Left kidney (tissue), 2 donors: Measurements from ENCODE around the gene KRTAP10-12. TPM values are rescaled to one million over a fixed set of nuclear protein-coding genes. Genes with fewer than 3 reads are reported as not detected.
"Not testable (repeated sequence)": the region's sequence is repeated elsewhere in the genome, so short reads cannot be mapped to it uniquely, and the experiment has no call there.

ENCODE experiments used
- DNase-seq: peaks from one replicate; pipeline ENCODE4 v3.0.0-alpha.2; 2013
- polyA plus RNA-seq: library from polyadenylated mRNA; unstranded; fragments of 120-200 nt; gene quantifications from one replicate; pipeline ENCODE4 v1.2.1, GENCODE V29; 2013; ENCODE audit not compliant: insufficient read length

Gene KRTAP10-12
- polyA plus RNA-seq, 1 donor, result not detected

DNA sequence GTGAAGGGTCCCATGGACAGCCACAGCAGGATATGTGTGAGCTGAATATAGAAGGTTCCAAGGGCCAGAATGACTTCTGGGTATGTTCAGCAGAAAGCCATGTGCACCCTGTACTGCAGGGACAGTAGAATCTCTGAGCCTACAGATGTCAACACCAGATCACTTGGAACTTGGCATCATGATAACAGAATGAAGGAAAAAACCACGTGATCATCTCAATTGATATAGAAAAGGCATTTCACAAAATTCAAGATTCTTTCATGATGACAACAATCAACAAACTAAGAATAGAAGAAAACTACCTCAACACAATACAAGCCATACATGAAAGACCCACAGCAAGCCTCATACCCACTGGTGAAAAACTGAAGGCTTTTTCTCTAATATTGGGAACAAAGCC lies 29.4 kb upstream of the KRTAP10-12 start:
- no peak for DNase-seq

DNA sequence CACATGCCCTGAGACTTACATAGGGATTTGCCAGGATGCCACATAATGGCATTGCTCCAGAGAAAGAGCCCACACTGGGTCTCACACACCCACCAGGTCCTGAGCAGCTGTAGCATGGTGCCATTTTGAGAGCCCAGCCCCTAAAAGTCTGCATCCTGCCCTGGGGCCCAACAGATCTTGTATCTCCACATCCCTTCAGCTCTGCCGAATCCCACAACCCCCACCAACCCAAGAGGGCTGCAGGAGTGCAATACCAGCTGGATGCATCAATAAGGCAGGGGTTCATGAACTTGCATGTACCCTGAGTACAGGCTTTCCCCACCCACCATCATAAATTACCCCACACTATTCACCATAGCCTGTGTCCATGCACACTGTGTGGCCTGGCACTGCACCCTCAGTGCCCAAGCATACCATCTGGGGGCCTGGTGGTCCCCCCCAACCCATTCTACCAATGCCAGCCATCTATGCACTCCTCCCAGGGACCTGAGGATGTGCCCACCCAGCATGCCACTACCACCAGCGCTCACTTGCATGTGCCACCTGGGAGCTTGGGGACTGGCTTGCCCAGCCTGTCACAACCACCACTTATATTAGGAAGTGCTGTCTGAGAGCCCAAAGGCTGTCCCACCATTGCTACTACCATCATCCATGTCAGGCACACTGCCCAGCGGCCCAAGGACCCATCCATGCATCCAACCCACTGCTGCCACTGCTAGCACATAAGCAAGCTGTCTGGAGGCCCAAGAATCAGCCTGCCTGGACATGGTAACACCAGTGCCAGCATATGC lies 26.1 kb upstream of the KRTAP10-12 start:
- DNase-seq, result no peak

GRCh38 chr21:44671911-44672310 lies 25.1 kb upstream of the KRTAP10-12 start:
- no peak for DNase-seq

- DNase-seq, result no peak
These were observed 19.1 kb upstream of the KRTAP10-12 start for GRCh38 chr21:44677881-44678280.

DNA sequence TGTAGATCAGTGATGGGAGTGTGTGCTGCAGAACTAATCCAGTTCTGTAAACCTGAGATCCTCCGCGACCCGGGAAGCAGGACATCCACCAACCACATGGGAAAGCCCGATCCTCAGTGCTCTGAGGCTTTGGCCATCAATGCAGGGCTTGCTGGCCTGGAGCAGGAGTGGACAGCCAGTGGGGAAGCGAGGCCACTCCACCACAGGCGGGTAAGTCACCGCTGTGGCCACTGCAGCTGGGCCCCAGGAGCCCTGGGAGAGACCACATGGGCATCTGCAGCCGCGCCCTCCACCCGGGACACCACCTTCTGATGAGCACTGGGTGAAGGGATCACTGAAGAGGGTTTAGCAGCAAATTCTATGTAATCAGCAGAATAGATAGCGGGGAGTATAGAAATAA lies 15.8 kb upstream of the KRTAP10-12 start:
- DNase-seq, result no peak

GRCh38 chr21:44681861-44682579 lies 15.0 kb upstream of the KRTAP10-12 start, which contains the start of gene KRTAP12-1:
Gene KRTAP12-1 (minus strand): TSS chr21:44682163. CDS start chr21:44682123, 40 bp downstream.
- no peak for DNase-seq

DNA sequence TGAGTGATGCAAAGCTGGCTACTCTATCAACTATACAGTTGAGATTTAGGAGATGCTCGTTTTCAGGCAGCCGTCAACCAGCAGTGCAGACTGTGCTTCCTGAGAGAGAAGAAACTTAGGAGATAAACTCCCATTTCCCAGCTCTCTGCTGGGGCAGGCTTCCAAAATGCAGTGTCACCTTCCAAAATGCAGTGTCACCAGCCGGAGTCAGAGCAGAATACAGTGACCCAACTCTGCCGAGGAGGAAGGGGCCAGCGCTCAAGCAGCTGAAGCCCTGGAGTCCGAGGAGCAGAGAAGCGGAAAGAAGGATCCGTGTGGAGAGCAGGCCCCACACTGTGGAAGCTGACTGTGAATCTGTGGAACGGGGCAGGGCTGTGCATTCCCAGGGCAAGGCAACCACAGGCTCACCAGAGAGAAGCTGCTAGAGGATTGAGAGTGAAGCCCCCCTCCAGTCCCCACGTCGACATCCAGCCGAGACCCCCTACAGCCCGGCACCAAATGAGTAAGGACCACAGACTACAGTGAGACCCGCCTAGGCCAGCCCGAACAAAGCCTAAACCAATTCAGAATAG lies 14.3 kb upstream of the KRTAP10-12 start:
- DNase-seq, result no peak

DNA sequence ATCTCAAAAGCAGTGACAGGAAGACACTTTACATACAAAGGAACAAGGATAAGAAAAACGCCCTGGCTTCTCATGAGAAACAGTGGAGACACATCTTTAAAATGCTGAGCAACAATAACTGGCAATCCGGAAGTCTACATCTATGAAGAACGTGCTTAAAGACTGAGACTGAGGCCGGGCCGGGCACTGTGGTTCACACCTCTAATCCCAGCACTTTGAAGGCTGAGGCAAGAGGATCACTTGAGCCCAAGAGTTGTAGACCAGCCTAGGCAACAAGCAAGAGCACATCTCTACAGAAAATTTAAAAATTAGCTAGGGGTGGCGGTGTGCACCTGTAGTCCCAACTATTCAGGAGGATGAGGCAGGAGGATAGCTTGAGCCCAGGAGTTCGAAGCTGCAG lies 12.9 kb upstream of the KRTAP10-12 start:
- no peak for DNase-seq

DNA sequence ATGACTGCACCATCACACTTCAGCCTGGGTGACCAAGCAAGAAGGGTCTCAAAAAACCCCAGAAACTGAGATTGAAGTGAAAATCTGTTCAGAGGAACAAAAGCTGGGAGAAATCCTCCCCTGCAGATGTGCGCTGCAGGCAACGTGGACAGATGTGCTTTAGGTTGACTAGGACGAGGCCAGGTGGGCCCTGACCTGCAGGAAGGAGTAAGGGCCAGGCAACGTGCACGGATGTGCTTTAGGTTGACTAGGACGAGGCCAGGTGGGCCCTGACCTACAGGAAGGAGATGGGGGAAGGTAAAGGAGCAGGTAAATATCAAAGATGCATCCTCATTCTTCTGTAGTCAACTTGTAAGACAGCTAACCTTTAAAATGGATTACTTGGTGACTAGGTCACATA lies 12.5 kb upstream of the KRTAP10-12 start:
- DNase-seq, result no peak

- DNase-seq, result not testable (repeated sequence)
These were observed 11.9 kb upstream of the KRTAP10-12 start for GRCh38 chr21:44685050-44685449.

GRCh38 chr21:44686000-44686781 lies 10.8 kb upstream of the KRTAP10-12 start:
- no peak for DNase-seq

DNA sequence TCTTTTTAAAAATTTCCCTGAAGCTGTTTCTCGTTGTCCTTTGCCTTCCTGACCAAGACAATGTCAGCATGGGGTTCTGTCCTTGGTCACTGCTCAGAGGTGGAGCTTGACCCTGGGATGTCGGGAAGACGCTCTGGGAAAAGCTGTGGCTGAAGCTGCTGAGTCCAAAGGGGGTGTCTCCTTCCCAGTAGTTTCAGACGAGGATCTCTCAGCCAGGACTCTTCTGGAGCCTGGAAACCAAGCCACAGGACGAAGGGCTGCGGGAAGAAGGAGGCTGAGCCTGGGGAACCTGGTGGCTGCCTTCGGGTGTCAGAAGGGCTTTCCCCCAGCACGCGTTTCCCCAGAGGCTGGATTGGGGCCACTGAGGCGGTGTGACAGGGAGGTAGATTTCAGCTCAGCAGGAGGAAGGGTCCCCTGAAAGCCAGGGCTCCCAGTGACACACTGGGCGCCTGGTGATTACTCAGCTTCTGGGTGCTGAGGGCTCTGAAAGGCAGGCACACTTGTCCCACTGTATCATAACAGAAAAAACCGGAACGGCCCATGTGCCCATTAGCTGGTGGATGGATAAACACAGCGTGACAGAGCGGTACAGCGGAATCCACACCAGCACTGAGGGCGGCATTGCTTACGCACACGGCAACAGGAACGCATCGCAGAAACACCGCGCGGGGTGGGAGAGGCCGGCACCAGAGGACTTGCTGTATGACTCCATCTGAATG lies 10.0 kb upstream of the KRTAP10-12 start:
- DNase-seq, result no peak

DNA sequence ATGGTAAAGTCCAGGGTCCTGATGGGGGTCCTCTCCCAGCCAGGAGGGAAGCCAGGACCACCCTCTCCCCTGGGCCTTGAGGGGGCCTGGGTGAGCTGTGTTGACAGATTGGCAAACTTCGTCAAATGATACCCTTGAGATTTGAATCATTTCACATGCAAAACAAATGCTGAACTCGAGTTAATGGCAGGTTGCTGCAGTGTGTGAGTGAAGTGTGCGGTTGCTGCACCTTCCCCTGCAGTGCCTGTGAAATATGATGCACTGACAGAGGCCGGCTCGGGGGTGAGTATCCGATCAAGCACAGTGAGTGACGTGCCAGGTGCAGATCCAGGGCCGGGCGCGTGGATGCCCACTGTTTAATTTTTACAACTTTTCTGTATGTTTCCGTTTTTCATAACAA lies 9.3 kb upstream of the KRTAP10-12 start:
- DNase-seq, result no peak

DNA sequence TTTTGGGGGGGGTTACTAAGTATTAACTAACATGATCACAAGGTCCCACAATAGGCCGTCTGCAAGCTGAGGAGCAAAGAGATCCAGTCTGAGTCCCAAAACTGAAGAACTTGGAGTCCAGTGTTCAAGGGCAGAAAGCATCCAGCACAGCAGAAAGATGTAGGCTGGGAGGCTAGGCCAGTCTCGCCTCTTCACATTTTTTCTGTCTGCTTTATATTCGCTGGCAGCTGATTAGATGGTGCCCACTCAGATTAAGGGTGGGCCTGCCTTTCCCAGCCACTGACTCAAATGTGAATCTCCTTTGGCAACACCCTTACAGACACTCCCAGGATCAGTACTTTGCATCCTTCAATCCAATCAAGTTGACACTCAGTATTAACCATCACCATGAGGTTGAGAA lies 7.2 kb upstream of the KRTAP10-12 start:
- DNase-seq, result not testable (repeated sequence)

DNA sequence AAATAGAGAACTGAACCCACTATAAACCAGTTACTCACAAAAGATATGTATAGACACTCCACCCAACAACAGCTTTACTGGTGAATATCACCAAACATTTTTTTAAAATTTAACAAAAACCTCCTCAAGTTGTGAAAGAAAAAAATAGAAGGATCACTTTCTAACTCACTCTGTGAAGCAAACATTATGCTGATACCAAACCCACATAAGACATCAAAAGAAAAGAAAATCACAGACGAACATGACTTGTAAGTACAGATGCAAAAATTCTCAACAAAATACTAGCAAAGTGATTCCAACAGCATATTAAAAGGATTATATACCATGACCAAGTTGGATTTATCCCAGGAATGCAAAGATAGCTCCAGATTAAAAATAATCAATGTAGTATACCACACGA lies 5.3 kb upstream of the KRTAP10-12 start:
- no peak for DNase-seq

- DNase-seq, result no peak
These were observed 4.0 kb upstream of the KRTAP10-12 start for GRCh38 chr21:44692798-44693512.

DNA sequence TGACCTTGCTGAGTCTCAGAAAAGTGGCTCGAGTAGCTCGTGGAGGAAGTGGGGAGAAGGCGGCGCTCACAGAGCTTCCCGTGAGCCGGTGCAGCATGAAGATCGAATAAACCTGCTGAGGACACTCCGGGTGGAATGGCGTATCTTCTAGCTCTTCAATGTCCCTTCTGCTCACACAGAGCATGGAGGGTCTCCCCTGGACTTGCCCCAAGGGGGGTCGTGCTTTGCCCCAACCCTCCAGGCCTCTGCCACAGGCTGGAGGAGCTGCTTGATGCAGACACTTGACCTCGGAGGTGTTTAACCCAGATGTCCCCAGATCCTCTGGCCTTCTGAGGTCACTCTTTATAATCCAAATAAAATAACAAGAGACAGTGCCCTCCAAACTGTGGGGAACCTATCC lies 2.2 kb upstream of the KRTAP10-12 start:
- no peak for DNase-seq

- no peak for DNase-seq
These were observed 1.8 kb upstream of the KRTAP10-12 start for GRCh38 chr21:44695184-44695583.

DNA sequence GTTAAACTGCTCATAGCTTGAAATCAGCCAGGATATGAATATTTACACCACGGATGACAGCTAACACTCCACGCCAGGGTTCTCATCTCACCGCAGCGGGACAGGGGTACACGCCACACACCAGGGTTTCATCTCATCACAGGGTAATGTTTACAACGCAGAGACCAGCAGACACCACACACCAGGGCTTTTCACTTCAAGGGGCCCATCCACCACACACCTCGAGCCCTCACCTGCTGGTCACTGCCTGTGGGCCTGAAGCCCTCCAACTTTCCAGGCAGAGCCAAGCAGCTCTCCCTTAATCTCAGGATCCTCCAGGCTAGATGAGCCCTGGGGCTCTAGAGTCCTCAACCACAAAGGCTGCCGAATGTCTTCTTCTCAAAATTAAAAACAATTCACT lies 1.3 kb upstream of the KRTAP10-12 start:
- DNase-seq, result no peak

DNA sequence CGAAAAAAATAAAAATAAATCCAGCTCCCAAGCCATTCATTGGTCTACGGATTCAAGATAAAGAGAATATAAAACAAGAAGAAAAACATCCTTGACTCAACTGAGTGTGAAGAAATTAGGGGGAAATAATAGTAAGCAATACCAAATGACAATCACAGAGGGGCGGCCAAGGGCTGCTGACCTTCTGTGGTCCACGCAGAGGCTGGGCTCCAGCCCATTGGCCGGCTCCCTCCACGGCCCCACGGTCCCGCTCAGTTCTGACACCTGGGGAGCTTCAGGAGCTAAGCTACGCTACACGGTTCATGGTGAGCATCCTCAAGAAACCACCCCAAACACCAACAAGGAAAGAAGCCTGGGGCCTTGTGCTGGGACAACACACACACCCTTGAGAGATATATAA lies 400 bp upstream of the KRTAP10-12 start:
- DNase-seq, result no peak
